ENCODE results near the gene MAST4. TPM values are rescaled to one million over a fixed set of nuclear protein-coding genes. Genes with fewer than 3 reads are reported as not detected.

The MAST4 gene
- polyA plus RNA-seq, 2 of the 4 experiments (the other 2 are of a cell fraction), result 1.2 to 5.8 TPM

DNA sequence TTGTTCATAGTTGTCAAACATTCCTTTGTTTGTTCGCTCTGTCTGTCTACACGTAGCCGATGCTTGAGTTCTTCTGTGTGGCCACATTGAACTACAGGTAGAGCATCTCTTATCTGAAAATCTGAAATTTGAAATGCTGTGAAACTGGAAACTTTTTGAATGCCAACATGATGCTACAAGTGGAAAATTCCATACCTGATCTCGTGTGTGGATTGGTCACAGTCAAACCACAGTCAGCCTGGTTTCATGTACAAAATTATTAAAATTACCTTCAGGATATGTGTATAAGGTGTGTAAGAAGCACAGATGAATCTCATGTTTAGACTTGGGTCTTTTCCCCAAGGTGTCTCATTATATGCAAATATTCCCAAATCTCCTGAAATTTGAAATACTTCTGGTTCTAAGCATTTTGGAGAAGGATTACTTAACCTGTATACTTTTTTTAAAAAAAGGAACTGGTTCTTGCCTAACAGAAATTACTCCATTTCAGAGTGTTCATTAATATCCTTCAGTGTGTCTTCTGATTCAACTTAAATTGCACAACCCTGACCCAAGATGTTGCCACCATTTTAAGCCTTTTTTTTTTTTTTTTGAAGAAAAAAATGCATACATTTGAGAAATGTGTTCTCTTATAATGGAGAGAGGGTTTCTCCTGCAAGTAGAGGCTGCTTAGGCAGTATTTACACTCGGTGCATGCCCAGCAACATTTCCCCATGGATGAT is 254.3 kb downstream of the MAST4 start:
- ChIA-PET POLR2A (no interaction called here), CTCF (interaction anchor here (1.1 to 2.4 kb wide), 5 partner anchors 13 to 359 kb away, joined by 3 to 6 read pairs (median 6); no protein-coding TSS in a partner anchor)
- no peak for ATAC-seq
- Histone ChIP-seq H3K4me3 (no peak overlapping the region), H3K27ac (peak overlapping the region; percentile 64 to 84), H3K4me2 (peak overlapping the region; percentile 37), H3K9me3 (no peaks in the 10 kb centered on the region), H3K4me1 (peaks cover 24% of the 10 kb centered on the region)
- 81% methylated on average over 5 of the region's 5 CpGs for WGBS (ENCODE audit: missing lambda C conversion rate)
- TF ChIP-seq HOXA7 (CRISPR knock-in tag; IDR thresholded peaks at IDR 0.05), result no peak
- TF ChIP-seq ZNF302 (CRISPR knock-in tag; IDR thresholded peaks at IDR 0.05), result no peak
- TF ChIP-seq, protein P1, sequence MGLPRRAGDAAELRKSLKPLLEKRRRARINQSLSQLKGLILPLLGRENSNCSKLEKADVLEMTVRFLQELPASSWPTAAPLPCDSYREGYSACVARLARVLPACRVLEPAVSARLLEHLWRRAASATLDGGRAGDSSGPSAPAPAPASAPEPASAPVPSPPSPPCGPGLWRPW (IDR thresholded peaks at IDR 0.05), result 0 out of 2 replicates have a peak, but pooled peaks have one; percentile 15
- peak in 1 of 2 experiments; percentile 50; a peak in 1 of 4 replicates for TF ChIP-seq CEBPB (IDR thresholded peaks at IDR 0.05)
- no peak for TF ChIP-seq RCOR1 (IDR thresholded peaks at IDR 0.05; ENCODE audit: low read depth, low read length)
- no peak for DNase-seq (ENCODE audit: low read depth in 1 of 2, low spot score in 1 of 2)
- FAIRE-seq, result no peak

DNA sequence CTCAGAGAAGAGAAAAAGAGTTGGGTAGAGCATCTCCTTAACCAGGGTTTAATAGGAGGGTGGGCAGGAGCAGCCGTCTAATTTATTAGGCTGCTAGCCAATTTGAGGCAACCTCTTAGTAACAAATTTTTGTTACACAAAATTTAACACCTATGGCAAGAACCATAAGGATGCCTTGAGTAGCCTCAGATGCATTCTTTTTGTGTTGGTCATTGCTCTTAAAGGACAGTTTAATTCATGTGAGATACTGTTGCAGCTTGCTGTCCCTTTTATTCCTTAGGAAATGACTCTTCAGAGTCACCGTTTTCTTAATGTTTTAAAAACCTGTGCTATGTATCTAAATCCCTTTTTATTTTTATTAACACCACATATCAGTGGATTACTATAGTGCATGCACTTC is 255.1 kb downstream of the MAST4 start:
- WGBS (ENCODE audit: missing lambda C conversion rate), result 59% methylated on average over 2 of the region's 2 CpGs
- Histone ChIP-seq H3K4me3 (no peak overlapping the region), H3K27ac (peak overlapping the region in 1 of 2 experiments; percentile 84; a peak in 2 of 6 replicates), H3K9me3 (no peaks in the 10 kb centered on the region), H3K4me2 (peak overlapping the region; percentile 37; the same call in 1 of the 3 replicates), H3K4me1 (peaks cover 24% of the 10 kb centered on the region)
- FAIRE-seq, result no peak
- no peak for ATAC-seq
- CTCF ChIA-PET, result interaction anchor here (1.1 to 2.4 kb wide), 3 partner anchors 13 to 358 kb away, joined by 3 to 7 read pairs (median 5); no protein-coding TSS in a partner anchor
- POLR2A ChIA-PET, result no interaction called here
- TF ChIP-seq BHLHE40 (IDR thresholded peaks at IDR 0.05; ENCODE audit: low read depth, low read length) (no peak), KDM1A (IDR thresholded peaks at IDR 0.05; ENCODE audit: low read depth) (no peak), NFE2L2 (conservative IDR thresholded peaks at IDR 0.05; ENCODE audit: low read length) (no peak), TP53 (CRISPR knock-in tag; IDR thresholded peaks at IDR 0.05) (no peak), SMC3 (IDR thresholded peaks at IDR 0.05) (no peak), MAZ (IDR thresholded peaks at IDR 0.05; ENCODE audit: borderline replicate concordance, low read depth, low read length) (no peak), POLR2AphosphoS2 (conservative IDR thresholded peaks at IDR 0.05; ENCODE audit: low read length) (no peak), HDAC2 (IDR thresholded peaks at IDR 0.05) (no peak), RARB (CRISPR knock-in tag; IDR thresholded peaks at IDR 0.05) (no peak), RFX5 (IDR thresholded peaks at IDR 0.05) (no peak), ZNF302 (CRISPR knock-in tag; IDR thresholded peaks at IDR 0.05) (no peak), HEYL (CRISPR knock-in tag; IDR thresholded peaks at IDR 0.05) (no peak), GATA3 (IDR thresholded peaks at IDR 0.05; ENCODE audit: borderline replicate concordance) (no peak), TFCP2L1 (CRISPR knock-in tag; IDR thresholded peaks at IDR 0.05) (no peak), FOSB (CRISPR knock-in tag; IDR thresholded peaks at IDR 0.05) (no peak)
- TF ChIP-seq, protein P2, sequence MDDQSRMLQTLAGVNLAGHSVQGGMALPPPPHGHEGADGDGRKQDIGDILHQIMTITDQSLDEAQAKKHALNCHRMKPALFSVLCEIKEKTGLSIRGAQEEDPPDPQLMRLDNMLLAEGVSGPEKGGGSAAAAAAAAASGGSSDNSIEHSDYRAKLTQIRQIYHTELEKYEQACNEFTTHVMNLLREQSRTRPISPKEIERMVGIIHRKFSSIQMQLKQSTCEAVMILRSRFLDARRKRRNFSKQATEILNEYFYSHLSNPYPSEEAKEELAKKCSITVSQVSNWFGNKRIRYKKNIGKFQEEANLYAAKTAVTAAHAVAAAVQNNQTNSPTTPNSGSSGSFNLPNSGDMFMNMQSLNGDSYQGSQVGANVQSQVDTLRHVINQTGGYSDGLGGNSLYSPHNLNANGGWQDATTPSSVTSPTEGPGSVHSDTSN (IDR thresholded peaks at IDR 0.05), result no peak
- TF ChIP-seq, protein P3, sequence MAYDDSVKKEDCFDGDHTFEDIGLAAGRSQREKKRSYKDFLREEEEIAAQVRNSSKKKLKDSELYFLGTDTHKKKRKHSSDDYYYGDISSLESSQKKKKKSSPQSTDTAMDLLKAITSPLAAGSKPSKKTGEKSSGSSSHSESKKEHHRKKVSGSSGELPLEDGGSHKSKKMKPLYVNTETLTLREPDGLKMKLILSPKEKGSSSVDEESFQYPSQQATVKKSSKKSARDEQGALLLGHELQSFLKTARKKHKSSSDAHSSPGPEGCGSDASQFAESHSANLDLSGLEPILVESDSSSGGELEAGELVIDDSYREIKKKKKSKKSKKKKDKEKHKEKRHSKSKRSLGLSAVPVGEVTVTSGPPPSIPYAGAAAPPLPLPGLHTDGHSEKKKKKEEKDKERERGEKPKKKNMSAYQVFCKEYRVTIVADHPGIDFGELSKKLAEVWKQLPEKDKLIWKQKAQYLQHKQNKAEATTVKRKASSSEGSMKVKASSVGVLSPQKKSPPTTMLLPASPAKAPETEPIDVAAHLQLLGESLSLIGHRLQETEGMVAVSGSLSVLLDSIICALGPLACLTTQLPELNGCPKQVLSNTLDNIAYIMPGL (CRISPR knock-in tag; IDR thresholded peaks at IDR 0.05; ENCODE audit: borderline replicate concordance), result no peak
- TF ChIP-seq, protein P4, sequence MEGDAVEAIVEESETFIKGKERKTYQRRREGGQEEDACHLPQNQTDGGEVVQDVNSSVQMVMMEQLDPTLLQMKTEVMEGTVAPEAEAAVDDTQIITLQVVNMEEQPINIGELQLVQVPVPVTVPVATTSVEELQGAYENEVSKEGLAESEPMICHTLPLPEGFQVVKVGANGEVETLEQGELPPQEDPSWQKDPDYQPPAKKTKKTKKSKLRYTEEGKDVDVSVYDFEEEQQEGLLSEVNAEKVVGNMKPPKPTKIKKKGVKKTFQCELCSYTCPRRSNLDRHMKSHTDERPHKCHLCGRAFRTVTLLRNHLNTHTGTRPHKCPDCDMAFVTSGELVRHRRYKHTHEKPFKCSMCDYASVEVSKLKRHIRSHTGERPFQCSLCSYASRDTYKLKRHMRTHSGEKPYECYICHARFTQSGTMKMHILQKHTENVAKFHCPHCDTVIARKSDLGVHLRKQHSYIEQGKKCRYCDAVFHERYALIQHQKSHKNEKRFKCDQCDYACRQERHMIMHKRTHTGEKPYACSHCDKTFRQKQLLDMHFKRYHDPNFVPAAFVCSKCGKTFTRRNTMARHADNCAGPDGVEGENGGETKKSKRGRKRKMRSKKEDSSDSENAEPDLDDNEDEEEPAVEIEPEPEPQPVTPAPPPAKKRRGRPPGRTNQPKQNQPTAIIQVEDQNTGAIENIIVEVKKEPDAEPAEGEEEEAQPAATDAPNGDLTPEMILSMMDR (IDR thresholded peaks at IDR 0.05), result no peak
- no peak for DNase-seq (ENCODE audit: low read depth in 1 of 2, low spot score in 1 of 2)

Data from A549 (cell line).